RWPE2 (cell line): ENCODE results near the gene ARID3A.

Experiments used
- ATAC-seq: fragments of 200-7000 bp; cut with Tn5 transposase; 3 replicates; pipeline ENCODE4 v1.9.1; 2021; ENCODE audit warnings: low read depth
- DNase-seq: peaks from one replicate; pipeline ENCODE4 v3.0.0-alpha.2; 2020; ENCODE audit warnings: low spot score
- H3K27ac ChIP-seq: fragments of 450-650 bp; 2 replicates; pipeline ENCODE4 v1.5.1; 2017; ENCODE audit warnings: mild to moderate bottlenecking; ENCODE audit not compliant: poor library complexity, severe bottlenecking
- H3K27me3 ChIP-seq: fragments of 250-450 bp; sonication (Bioruptor Pico); 2 replicates; pipeline ENCODE4 v1.5.1; 2021; ENCODE audit warnings: mild to moderate bottlenecking, moderate library complexity; ENCODE audit not compliant: insufficient read depth, poor library complexity, severe bottlenecking
- H3K36me3 ChIP-seq: fragments of 250-450 bp; sonication (Bioruptor Pico); 2 replicates; pipeline ENCODE4 v1.5.1; 2020; ENCODE audit warnings: low read depth, mild to moderate bottlenecking, moderate library complexity
- H3K4me1 ChIP-seq: fragments of 250-450 bp; sonication (Bioruptor Pico); 2 replicates; pipeline ENCODE4 v1.5.1; 2021; ENCODE audit warnings: mild to moderate bottlenecking, moderate library complexity; ENCODE audit not compliant: insufficient read depth, poor library complexity, severe bottlenecking
- H3K4me3 ChIP-seq: fragments of 250-450 bp; sonication (Bioruptor Pico); 2 replicates; pipeline ENCODE4 v1.5.1; 2021; ENCODE audit warnings: mild to moderate bottlenecking, moderate library complexity; ENCODE audit not compliant: severe bottlenecking
- H3K9me3 ChIP-seq: fragments of 250-450 bp; sonication (Bioruptor Pico); 2 replicates; pipeline ENCODE4 v1.5.1; 2021; ENCODE audit warnings: mild to moderate bottlenecking, moderate library complexity; ENCODE audit not compliant: severe bottlenecking
- TF ChIP-seq, protein P1 (sequence below): fragments of 450-650 bp; IDR thresholded peaks from one replicate; pipeline ENCODE4 v1.5.1; 2017; ENCODE audit warnings: mild to moderate bottlenecking, moderate library complexity; ENCODE audit not compliant: poor library complexity, severe bottlenecking

ARID3A gene

DNA sequence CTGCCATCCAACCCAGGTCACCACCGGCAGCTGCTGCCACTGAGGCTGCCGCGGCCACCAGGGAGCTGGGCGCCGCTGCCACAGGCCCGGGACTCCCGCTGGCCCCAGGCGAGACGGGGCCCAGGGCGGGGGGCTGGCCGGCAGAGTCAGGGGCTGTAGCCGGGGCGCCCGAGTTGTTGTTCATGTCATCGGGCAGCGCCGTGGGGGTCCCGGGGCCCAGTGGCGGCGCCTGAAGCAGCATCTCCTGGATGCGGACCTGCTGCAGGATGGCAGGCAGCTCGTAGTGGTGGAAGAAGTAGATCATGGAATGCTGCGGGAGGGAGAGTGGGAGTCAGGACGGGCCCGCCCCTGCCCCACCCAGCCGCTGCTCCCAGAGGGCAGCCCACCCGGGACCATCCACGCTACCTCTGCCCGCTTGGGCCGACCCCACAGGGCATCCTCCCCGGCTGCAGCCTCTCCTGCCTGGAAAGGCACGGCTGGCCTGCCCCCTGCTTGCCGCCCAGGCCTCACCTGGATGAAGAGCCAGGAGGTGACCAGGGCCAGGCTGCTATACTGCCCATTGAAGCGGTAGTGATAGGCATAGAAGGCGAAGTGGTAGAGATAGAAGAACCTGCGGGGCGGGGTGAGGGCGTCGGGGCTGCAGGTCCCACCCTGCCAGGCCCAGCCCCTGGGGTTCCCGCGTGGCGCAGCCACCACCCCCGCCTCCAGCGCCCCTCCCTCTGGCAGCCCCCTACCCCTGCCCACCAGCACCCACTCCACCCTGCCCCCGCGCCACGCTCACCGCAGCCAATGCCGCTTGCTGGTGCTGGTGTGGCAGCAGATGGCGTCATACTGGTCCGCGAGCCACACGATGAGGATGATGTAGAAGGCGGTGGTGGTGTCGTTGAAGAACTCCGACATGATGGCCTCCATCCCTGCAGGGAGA lies 85.0 kb downstream of the ARID3A start:
- Histone ChIP-seq H3K36me3 (peaks cover 29% of the 10 kb centered on the region), H3K4me3 (no peak overlapping the region), H3K9me3 (no peaks in the 10 kb centered on the region), H3K27me3 (no peaks in the 10 kb centered on the region), H3K4me1 (no peaks in the 10 kb centered on the region), H3K27ac (no peak overlapping the region)
- TF ChIP-seq, protein P1, sequence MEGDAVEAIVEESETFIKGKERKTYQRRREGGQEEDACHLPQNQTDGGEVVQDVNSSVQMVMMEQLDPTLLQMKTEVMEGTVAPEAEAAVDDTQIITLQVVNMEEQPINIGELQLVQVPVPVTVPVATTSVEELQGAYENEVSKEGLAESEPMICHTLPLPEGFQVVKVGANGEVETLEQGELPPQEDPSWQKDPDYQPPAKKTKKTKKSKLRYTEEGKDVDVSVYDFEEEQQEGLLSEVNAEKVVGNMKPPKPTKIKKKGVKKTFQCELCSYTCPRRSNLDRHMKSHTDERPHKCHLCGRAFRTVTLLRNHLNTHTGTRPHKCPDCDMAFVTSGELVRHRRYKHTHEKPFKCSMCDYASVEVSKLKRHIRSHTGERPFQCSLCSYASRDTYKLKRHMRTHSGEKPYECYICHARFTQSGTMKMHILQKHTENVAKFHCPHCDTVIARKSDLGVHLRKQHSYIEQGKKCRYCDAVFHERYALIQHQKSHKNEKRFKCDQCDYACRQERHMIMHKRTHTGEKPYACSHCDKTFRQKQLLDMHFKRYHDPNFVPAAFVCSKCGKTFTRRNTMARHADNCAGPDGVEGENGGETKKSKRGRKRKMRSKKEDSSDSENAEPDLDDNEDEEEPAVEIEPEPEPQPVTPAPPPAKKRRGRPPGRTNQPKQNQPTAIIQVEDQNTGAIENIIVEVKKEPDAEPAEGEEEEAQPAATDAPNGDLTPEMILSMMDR, result no peak
- ATAC-seq, result no peak
- no peak for DNase-seq

DNA sequence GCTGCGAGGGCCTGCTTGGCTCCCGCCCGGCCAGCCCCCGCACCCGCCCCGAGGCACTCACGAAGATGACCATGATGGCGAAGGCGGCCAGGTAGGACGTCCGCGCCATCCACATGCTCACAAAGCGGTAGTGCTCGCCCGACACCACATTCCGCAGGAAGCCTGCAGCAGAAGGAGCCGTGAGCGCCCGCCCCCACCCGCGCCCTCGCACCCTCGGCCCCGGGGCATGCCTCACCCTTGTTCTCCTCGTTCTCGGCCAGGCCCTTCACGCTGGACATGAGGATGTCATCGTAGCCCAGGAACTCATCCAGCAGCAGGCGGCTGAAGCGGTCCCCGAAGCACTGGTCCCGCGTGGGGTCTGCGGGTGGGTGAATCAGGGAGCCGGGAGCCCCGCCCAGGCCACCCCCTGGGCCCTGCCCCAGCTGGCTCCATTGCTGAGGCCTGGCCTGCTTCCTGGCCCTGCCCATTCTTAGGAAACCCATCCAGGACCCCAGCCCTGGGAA lies 86.0 kb downstream of the ARID3A start:
- H3K27me3 ChIP-seq, result no peaks in the 10 kb centered on the region
- H3K36me3 ChIP-seq, result peaks cover 29% of the 10 kb centered on the region
- H3K4me1 ChIP-seq, result peaks cover 5% of the 10 kb centered on the region
- H3K27ac ChIP-seq, result no peak overlapping the region
- no peak overlapping the region for H3K4me3 ChIP-seq
- DNase-seq, result no peak
- TF ChIP-seq, protein P1, result no peak
- no peak for ATAC-seq
- H3K9me3 ChIP-seq, result no peaks in the 10 kb centered on the region

DNA sequence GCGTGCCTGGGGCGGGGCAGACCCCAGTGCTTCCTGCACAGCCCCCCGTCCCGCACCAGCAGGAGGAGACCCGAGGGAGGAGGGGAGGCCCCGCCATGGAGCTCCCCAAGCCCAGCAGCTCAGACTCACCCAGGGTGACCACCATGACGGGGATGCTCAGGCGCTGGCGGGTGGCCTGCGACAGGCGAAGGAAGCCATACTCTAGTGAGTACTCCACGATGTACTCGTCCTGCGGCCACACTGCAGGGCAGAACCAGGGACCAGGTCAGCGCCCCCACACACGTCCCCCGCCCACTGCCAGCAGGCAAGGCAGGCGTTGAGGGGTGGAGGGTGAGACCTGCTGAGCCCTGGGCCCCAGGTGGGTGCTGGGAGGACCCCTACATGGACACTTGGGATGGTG lies 86.5 kb downstream of the ARID3A start:
- Histone ChIP-seq H3K36me3 (peaks cover 29% of the 10 kb centered on the region), H3K4me3 (no peak overlapping the region), H3K27me3 (no peaks in the 10 kb centered on the region), H3K9me3 (no peaks in the 10 kb centered on the region), H3K27ac (no peak overlapping the region), H3K4me1 (peaks cover 9% of the 10 kb centered on the region)
- TF ChIP-seq, protein P1, result no peak
- no peak for ATAC-seq
- no peak for DNase-seq

DNA sequence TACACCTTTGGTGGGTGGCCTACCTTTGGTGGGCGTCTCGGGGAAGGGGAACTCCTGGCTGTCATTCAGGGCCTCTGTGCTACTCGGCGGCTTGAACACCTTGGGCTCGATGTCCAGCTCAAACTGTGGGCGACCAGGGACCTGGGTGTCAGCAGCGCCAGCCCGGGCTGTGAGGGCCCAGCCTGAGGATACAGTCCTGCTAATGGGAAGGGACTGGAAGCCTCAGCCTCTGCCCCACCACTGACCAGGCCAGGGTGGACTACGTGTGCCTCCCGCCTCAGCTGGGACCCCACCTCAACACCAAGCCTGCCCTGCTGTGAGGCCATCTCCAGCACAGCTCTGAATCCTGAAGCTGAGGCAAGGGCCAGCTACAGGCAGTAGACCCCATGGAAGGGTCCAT lies 87.4 kb downstream of the ARID3A start:
- H3K4me3 ChIP-seq, result no peak overlapping the region
- H3K27ac ChIP-seq, result no peak overlapping the region
- H3K9me3 ChIP-seq, result no peaks in the 10 kb centered on the region
- peaks cover 29% of the 10 kb centered on the region for H3K36me3 ChIP-seq
- TF ChIP-seq, protein P1, result no peak
- DNase-seq, result no peak
- H3K27me3 ChIP-seq, result no peaks in the 10 kb centered on the region
- ATAC-seq, result no peak
- peaks cover 18% of the 10 kb centered on the region for H3K4me1 ChIP-seq
